Inferior parietal cortex (tissue), 1 donor: ENCODE results near the gene DGKA.

Experiments used
- DNase-seq: peaks from one replicate; pipeline ENCODE4 v3.0.0-alpha.2; 2016; ENCODE audit errors: extremely low spot score

DGKA gene

DNA sequence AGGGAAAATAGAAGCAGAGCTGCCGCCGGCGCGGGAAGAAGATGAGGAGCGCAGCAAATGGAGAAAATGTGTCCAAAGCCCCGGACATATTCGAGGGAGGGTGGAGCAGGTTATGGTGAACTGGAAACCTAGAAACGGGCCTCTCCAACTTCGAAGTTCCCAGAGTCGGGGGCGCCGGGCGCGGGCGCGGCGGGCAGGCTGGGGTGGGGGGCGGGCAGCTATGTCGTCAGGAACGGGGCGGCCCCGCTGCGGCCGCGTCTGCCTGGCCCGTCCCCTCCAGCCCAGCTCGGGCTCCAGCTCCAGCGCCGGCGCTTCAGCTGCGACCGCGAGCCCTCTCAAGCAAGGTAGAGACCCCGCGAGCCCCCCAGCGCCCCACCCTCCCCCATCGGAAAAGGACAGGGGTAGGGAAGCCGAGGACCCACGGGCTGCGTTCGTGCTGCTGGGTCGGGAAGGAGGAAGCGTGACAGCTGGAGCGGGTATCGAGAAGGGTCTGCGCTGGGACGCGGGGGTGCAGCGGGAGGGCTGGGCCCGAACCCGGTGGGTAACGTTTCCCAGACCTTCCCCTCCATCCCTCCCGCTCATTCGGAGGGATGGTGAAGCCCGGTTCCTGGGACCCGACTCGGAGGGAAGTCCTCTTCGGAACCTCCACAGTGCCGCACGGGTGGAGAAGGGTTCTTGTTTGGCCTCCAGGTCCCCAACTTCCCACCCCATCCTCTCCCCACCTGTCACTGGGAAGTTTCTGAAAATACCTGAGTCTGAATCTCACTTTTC lies 1.0 kb downstream of the DGKA start:
- DNase-seq: peak; percentile 15

DNA sequence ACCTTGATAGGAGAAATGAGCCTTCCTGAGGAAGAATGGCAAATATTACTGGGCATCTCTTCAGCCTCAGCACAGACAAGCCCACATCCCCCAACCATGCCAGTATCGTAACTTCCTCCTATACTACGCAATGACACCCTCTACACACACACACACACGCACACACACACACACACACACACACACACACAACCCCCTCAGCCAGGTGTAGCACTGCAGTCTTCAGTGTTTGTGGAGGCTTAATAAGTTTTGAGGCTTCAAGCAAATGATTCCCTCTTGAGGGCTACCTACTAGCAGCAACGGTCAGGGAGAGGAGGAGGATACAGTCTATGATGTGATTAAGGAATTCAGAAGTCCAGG lies 1.6 kb downstream of the DGKA start:
- no peak for DNase-seq

DNA sequence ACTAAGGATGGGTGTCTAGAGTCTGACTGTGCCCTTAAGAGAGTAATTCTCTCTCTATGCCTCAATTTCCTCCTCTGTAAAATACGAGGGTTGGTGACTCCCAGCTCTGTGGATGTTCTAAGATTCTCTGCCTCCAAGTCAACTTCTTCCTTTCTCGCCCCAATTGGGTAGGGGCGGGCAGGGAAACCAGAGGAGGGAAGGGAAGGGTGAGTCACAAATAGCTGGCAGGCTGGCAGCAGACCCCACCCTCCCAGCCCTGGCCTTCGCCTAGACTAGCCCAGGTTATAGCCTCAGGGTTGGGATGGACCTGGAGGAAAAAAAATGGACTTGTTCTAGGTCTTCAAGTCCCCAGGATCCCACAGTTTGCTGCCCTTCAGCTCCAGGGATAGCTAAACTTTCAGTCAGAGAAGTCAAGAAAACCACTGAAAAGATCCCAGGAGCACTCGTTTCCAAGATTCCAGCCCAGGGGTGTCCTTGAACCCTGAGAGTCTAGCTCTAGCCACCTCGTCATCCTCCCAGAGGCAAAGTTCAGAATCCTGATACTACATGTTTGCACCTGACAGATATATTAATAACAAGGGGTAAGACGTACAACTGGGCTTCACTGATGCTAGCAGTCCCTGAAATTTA lies 2.3 kb downstream of the DGKA start:
- DNase-seq: no peak

DNA sequence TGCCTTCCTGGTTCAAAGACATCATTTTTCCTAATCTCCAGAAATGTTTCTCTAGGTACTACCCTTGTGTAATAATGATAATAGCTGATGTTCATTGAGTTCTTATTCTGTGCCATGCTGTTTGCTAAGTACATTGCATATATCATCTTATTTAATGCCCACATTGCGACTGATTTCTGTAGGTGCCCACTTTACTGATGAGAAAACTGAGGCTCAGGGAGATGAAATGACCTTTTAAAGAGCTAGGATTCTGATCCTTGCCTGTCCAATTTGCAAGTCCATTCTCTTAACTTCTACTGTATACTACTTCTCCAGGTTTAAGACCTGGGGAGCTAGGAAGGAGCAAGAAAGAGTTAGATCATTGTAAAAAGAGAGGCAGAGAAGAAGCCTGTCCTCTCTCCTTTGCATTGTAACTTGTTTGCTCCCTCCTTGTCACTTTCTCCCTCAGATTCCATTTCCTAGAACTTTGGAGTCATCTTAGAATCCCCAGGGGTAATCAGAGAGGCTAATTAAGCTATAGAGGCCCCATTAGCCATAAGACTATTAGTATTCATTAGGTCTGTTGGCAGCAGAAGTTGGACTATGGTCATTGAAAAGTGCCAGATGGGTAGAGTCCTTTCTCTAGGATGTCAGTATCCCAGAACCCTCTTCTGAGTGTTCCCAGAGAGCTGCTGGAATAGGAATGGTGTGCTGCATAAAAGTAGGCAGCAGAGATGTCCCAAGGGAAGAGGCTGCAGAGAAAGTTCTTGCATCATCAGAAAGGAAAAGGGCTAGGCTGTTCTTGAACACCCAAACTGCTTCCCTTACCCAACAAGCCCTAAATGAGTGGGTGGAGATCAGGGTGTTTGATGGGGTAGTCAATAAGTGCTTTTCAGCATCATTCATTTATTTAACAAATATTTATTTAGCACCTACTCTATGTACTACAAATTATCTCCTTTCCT lies 3.1 kb downstream of the DGKA start:
- no peak for DNase-seq

DNA sequence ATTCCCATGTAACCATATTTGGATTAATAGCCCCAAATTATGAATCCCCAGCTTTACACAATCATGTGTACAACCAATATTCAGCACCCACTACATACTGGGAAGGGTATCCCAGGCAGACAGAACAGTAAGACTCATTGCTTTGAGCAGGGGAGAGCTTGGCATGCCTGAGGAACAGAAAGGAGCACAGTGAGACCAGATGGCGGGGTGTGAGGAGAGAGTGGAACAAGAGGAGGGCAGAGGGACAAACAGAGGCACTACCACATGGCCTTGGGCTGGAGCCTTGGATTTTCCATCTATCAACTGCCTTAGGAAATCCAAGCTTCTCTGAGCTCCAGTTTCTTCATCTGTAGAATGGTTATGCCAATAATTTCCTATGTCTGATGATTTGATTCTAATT lies 3.8 kb downstream of the DGKA start:
- DNase-seq: no peak

DNA sequence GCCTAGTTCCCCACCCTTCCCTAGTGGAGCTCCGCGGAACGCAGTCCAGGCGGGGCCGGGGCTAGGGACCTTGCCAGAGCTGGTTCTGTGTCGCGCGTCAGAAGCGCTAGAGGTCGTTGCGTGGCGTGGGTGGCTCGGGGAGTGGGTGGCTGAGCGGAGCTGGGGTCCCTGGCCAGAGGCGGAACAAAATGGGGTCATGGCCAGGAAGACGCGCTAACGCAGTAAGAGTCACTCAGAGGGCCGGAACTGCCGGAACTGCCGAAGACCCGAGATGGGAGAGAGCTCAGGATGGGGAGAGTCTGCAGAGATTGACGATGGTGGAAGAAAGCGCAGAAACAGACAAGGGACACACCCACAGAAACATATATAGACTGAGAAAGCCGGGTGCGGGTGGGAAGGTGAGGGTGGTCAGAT lies 4.8 kb downstream of the DGKA start:
- DNase-seq: no peak

DNA sequence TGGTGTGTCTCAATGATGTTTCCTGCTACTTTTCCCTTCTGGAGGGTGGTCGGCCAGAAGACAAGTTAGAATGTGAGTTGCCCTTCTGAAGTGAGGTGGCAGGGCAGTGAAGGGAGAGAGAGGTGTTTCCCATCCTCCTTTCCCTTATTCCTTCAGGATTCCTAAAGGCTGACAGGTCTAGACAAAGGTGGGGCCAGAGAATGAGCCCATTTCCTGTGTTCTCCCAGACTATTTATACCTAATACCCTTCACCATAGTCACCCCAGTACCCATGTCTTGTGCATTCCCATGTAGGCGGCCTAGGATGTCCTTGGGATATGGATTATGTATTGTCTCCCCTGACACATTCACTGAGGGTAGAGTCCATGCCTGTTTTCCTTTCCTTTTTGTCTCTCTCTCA lies 7.0 kb downstream of the DGKA start:
- DNase-seq: no peak

DNA sequence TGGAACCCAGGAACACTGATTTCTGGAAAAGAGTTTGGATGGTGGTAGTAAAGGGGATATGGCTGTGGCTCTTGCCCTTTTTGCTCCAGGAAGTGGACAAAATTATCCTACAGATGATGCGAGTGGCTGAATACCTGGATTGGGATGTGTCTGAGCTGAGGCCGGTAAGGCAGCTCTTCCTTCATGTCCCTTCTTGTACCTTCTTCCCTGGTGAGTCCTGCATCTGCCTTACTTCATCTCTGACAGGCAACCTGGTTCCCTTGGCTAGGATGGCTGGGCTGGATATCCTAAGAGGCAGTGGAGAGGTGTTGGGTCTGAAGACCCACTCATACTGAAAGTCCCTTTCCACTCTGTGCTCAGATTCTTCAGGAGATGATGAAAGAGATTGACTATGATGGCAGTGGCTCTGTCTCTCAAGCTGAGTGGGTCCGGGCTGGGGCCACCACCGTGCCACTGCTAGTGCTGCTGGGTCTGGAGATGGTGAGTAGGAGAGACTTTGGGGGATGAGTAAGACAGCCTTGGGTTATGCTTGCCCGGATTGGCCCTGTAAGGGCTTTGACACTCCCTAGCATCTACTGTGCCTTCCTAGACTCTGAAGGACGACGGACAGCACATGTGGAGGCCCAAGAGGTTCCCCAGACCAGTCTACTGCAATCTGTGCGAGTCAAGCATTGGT lies 8.0 kb downstream of the DGKA start:
- no peak for DNase-seq

DNA sequence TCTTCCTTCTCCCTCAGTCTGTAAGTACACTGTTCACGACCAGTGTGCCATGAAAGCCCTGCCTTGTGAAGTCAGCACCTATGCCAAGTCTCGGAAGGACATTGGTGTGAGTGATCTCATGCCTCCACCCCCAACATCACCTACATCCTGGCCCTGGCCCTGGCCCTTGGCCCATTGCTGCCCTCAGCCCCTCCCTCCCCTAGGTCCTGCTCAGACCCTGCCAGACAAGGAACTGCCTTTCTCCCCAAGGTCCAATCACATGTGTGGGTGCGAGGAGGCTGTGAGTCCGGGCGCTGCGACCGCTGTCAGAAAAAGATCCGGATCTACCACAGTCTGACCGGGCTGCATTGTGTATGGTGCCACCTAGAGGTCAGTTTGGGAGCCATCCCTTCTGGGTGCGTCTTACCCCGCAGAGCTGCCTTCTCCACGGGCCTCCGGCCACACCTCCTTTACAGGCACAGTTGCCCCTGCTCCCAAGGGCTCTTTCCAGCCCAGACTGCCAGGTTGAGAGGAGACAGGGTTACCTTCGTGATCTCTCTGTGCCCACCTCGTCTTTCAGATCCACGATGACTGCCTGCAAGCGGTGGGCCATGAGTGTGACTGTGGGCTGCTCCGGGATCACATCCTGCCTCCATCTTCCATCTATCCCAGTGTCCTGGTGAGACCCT lies 9.2 kb downstream of the DGKA start:
- peak; percentile 91 for DNase-seq

DNA sequence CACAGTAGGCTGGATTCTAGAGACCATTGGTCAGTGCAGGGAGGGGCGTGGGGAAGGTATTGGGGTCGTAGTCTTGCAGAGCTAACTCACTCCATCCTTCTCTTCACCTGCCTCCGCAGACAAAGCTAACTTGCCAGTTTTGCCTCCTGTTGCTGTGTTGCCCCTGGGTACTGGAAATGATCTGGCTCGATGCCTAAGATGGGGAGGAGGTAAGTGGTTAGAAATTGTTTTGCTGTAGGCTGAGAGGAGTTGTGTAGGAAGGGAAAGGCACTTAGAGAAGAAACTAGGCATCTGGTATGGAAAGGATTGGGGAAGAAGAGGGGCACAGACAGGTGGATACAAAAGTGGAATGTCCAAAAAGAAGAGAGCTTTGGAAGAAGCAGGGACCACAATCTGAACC lies 11.1 kb downstream of the DGKA start:
- DNase-seq: no peak

DNA sequence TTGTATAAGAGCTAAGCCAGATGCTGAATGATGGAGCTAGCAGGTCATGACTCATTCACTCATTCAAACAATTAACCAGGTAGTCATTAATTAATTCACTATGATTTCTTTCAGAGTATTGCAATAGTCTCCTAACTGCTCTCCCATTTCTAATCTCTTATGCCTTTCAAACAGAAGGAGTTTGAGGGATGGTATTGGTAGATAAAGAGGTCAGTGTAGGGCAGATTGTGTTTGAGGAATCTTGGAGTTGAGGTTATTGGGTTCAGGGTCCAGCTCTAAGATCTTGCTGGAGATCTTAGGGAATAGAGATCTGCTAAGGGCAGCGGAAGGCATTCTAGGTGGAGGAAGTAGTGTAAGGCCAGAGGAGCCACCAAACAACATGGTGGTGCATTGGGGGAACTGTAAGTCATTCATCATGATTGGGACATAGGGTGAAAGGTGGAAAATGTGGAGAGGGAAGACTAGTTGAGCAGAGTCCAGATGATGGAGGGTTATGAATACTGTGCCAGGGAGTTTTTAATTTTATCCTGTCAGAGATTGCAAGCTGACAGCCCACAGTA lies 11.7 kb downstream of the DGKA start:
- DNase-seq: no peak

DNA sequence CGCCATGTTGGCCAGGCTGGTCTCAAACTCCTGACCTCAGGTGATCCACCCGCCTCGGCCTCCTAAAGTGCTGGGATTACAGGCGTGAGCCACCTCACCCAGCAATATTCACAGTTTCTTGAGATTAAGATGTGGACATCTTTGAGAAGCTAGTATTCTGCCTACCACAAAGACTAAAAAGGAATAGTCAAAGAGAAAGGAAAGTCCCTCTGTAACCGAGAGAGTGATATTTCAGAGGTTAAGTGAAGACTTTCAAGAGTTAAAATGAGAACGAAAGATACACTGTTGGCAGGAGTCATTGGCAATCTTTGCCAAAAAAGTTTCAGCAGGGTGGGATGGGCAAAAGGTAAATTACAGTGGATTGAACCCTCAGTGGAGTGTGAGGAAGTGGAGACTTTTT lies 15.6 kb downstream of the DGKA start:
- no peak for DNase-seq

DNA sequence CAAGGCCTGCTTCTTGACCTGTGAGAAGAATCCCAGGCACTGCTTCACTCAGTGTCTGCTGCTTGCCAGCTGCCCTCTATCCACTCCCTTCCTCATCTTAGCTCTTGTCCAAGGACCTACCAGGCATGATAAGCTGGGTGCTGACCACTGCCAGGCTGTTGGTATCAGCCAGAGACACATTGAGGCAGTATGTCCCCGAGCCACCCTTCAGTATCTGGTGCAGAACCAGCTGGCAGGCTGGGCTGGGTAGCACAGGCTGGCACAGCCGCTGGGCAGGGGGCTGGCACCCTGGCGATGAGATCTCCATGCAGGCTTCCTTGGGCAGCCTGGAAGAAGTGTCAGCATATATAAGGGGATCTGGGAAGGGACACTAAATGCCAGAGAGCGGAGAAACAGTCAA lies 24.4 kb downstream of the DGKA start:
- no peak for DNase-seq

DNA sequence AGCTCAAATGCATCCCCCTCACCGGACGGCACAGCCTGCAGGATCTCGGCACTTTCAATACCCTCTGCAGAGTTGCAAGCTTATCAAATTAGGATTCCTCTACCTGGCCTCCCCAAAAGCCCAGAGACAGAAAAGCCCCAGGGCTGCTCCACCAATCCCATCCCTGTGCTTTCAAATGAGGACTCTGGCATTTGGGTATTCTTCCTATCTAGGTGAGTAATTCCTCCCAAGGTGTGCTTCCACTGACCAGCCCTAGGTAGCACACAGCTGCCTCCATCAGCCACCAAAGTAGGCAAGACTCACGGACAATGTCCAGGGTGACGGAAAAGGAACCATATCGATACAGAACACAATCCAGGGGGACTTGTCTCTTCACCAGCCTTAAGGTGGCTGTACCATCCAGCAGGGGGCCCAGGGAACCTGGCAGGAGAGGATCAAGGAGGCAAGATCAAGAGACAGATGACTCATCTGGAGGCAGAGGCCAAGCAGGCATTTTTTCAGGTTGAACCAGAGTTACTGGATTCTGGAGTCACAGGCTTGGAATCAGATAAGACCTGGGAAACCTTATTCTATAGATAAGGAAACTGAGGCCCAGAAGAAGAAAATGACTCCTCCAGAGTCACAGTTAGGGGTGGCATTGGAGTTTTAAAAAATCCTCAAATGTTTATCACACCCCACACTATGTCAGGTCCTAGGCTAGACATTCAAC lies 25.0 kb downstream of the DGKA start:
- no peak for DNase-seq

DNA sequence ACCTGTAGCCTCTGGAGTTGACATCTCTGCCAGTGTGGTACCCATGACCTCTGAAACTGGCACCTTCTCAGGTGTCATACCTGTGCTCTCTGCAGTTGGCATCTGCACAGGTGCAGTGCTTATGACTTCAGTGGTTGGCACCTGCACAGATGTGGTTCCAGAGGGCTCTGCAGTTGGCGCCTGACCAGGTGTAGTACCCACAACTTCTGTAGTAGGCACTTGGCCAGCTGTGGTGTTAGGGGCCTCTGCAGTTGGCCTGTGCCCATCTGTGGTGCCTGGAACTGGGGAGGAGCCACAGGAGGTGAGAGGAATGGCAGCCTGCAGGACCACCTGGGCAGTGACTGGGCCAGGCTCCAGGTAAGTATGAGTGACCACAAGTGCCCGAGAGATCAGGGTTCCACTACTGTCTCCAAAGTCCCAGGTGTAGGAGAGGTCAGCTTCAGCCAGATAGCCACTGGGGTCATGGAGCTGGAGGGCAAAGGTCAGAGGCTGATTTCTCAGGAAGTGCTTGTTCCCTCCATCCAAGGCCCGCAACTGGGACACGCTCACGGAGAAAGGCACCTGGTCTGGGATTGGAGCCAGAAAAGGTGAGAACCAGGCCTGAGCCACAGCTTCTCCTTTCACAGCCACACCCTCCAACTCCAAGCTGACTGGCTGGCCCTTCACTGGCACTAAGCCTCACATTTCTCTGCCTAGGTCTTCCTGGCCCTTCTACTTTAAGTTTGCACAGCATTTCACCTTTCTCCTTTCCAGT lies 26.3 kb downstream of the DGKA start:
- DNase-seq: no peak

DNA sequence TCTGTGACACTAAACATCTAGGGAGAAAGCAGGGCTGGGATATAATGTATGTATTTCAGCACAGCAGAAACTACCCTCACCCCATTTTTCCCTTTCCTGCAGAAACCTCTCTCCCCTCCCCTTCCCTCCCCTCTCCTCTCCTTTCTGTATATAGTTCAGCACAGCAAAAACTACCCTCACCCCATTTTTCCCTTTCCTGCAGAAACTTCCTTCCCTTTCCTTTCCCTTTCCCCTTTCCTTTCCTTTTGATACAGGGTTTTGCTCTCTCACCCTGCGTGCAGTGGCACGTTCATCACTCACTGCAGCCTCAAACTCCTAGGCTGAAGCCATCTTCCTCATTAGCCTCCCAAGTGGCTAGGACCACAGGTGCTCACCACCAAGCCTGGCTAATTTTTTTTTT lies 32.8 kb downstream of the DGKA start:
- DNase-seq: no peak

DNA sequence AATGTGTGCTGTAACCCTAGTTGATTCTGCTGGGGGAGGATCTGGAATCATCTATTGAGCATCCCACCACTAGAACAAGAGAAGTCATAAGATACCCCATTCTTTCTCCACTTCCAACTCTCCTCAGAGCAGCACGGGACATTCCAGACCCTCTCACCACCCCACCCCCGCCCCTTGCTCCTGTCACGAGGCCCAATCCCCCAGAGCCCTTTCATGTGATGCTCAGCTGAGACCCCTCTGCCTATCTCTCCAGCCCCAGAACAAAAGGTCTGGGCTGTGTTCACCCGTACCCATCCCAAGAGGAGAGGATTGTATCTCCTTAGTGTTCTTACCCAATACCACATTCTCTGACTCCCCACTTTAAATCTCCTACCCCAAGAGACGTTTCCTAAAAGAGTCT lies 34.3 kb downstream of the DGKA start:
- DNase-seq: no peak

DNA sequence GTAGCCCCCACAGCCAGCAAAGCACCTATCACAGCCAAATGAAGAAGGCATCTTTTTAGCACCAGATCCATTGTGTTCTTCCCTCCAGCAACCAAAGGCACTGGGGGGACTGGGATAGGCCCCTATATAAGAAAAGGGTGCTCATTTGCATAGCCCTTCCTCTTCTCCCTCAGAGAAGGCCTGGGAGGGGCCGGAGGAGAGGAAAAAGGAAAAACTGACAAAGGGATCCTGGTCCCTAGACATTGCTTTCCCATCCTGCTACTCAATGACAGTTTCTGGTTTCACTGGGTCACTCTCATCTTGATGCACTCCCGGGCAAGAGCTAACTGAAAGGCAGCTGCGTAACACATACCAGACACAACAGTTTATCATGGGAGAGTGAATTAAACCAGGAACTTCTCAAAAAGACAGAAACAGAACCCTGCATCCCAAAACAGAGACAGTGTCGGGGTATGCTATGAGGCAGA lies 35.0 kb downstream of the DGKA start, which contains the start of gene PMEL:
Gene PMEL (minus strand): TSS at position 102 of the 467 bp plus-strand sequence. CDS start 31 bp downstream, at position 71.
- no peak for DNase-seq
